ENCODE data around the gene DYNC2I2.
"Not testable (repeated sequence)": the region's sequence is repeated elsewhere in the genome, so short reads cannot be mapped to it uniquely, and the experiment has no call there.

The DYNC2I2 gene

GRCh38 chr9:128685636-128686489 lies 29.2 kb upstream of the DYNC2I2 start:
- DNase-seq = no peak

- no peak for DNase-seq
Measured at GRCh38 chr9:128684325-128685199, 27.9 kb upstream of the DYNC2I2 start.

DNA sequence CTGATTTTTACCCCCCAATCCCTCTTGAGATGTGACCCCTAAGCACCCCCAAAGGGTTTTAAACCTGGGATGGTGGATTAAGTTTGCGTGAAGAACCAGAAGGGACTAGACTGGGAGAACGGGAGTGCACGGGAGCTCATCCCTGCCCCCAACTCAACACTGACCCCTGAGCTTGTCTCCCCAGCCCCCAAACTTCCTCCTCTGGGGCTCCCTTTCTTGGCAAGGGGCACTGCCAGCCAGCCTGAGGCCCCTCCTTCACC lies 27.3 kb upstream of the DYNC2I2 start:
- DNase-seq = no peak

GRCh38 chr9:128683340-128684064 lies 26.9 kb upstream of the DYNC2I2 start:
- DNase-seq = no peak

DNA sequence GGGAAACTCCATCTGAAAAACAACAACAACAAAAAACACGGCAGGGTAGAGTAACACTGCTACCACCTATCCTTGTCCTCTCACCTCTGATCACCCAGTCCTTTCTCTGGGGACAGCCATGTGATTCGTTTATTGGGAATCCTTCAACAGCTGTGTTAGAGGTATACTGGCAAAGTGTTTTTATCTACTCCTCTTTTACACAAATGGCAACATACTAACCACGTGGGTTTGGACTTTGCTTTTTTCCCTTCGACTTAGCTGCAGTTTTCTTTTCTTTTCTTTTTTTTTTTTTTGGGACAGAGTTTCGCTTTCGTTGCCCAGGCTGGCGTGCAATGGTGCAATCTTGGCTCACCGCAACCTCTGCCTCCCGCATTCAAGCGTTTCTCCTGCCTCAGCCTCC lies 21.1 kb upstream of the DYNC2I2 start:
- DNase-seq = no peak

- no peak for DNase-seq
Measured at GRCh38 chr9:128675382-128675781, 18.7 kb upstream of the DYNC2I2 start.

GRCh38 chr9:128669786-128670185 lies 13.1 kb upstream of the DYNC2I2 start:
- no peak for DNase-seq

DNA sequence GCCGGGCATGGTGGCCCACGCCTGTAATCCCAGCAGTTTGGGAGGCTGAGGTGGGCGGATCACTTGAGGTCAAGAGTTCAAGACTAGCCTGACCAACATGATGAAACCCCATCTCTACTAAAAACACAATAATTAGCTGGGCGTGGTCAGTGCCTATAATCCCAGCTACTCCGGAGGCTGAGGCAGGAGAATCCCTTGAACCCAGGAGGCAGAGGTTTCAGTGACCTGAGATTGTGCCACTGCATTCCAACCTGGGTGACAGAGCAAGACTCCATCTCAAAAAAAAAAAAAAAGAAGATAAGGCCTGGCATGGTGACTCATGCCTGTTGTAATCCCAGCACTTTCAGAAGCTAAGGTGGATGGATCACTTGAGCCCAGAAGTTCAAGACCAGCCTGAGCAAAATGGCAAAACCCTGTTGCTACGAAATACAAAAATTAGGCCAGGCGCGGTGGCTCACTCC lies 9.9 kb upstream of the DYNC2I2 start:
- not testable (repeated sequence) for DNase-seq

- DNase-seq = no peak
Measured at GRCh38 chr9:128657796-128658195, 1.1 kb upstream of the DYNC2I2 start.

- no peak for DNase-seq
Measured at GRCh38 chr9:128657344-128657704, 677 bp upstream of the DYNC2I2 start.

DNA sequence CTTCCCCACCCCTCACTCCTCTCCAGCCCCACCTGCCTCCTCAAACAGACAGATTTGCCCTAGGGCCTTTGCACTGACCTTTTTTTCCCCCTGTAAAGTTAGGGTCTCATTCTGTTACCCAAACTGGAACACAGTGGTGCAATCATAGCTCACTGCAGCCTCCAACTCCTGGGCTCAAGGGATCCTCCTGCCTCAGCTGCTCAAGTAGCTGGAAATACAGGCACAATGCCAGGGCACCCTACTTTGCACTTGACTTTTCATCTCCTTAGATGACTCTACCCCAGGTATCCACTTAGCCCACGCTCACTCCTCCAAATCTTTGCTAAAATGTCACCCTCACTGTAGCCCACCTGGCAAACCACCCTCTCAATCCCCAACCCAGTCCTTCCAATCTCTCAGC lies 2.2 kb downstream of the DYNC2I2 start:
- no peak for DNase-seq

DNA sequence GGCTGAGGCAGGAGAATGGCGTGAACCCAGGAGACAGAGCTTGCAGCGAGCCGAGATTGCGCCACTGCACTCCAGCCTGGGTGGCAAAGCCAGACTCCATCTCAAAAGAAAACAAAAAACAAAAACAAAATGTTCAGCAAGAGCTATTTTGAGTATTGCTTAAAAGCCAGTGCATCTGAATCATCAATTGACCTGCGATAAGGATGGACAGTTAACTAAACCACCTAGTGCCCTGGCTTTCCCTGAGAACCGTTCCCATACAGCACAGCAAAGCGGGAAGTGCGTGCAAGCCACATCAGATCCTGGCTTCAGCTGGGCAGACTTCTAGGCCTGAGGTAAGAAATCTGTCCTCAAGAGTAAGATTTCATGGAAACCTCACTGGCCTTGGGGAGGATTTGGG lies 2.7 kb downstream of the DYNC2I2 start:
- DNase-seq = no peak

GRCh38 chr9:128651798-128652197 lies 4.8 kb downstream of the DYNC2I2 start:
- DNase-seq = no peak

GRCh38 chr9:128648206-128648605 lies 8.4 kb downstream of the DYNC2I2 start:
- DNase-seq = not testable (repeated sequence)

DNA sequence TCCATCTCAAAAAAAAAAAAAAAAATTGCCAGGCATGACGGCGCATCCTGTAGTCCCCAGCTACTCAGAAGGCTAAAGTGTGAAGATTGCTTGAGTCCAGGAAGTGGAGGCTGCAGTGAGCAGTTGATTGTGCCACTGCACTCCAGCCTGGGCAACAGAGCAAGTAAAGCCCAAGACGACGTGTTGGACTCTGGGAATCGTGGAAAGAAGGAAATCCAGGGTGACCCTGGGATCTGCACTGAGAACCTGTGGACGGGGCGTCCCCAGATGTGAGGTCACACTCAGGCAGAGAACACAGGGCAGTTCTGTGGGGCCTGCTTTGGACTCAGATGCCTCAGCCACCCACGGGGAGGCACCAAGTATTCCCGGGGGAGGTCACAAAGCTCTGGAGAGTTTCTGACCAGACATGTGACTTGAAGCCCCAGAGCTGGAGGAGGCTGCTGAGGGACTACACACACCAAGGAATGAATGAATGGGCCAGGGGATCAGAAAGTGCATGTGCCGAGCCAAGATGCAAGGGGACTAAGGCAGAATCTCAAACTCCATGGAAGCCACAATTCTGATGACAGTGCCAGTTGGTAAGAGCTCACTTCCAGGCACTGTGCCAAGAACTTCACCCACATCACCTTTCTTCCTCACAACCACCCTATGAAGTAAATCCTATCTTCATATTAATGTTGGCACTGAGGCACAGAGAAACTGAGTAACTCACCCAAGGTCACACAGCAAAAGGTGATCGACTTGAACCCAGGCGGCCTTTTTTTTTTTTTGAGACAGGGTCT lies 12.9 kb downstream of the DYNC2I2 start:
- no peak for DNase-seq

DNA sequence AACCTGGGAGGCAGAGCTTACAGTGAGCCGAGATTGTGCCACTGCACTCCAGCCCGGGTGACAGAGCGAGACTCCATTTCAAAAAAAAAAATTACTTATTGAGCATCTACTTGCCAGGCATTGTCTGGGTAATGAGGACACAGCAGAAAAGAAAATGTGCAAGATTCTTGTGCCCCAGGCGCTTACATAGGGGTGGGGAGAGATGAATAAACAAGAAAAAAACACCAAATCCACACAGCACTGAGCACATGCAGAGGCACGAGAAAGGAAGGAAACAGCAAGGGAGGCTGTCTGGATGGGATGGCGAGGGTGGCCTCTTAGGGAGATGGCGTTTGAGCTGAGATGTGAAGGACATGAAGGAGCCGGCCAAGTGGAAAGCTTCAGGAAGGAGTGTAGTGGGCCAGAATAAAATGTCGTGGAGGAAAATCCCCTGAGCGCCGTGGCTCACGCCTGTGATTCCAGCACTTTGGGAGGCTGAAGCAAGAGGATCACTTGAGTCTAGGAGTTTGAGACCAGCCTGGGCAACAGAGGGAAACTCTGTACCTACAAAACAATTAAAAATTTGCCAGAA lies 13.9 kb downstream of the DYNC2I2 start:
- no peak for DNase-seq

DNA sequence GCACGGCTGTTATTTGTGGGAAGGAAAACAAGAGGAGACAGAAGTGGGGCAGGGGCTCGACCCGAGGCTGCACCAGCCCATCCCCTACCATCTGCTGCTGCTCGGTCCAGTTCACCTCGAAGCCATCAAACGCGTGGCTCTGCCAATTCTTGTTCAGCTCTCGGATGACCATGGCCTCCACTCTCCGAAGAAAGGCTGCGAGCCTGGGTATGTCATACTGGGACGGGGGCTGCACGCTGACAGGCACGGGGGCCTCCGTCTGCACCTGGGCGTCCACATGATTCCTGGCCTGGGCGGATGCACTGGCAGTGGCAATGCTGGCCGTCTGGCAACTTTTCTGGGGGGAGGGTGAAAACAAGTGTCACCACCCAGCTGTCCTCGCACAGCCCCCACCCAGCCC lies 16.0 kb downstream of the DYNC2I2 start:
- no peak for DNase-seq

DNA sequence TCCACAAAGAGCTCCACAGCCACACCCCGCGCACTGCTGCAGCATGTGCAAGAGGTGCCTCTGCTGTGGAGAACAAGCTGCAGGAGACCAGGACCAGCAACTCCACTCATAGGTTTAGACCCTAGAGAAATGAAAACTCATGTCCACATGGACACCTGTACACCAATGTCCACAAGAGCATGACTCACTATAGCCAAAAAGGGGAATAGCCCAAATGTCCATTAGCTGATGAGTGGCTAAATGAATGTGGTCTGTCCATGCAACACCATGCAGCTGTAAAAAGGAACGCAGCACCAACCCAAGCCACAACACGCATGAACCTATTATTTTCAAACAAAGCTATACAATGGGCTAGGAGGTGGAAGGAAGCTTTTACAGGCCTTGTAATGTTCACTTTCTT lies 18.1 kb downstream of the DYNC2I2 start:
- DNase-seq = no peak

DNA sequence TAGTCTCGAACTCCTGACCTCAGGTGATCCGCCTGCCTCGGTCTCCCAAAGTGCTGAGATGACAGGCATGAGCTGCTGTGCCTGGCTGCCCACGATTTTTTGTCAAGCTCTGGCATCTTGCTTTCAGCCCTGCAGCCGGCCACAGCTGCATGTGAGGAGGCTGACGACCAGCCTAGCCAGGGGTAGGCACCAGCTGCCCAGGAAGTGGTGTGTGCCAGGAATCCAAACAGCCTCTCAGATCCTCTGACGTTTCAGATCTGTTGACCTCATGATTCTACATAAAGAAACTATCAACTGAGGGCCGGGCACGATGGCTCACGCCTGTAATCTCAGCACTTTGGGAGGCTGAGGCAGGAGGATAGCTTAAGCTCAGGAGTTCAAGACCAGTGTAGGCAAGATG lies 19.0 kb downstream of the DYNC2I2 start:
- DNase-seq = no peak

GRCh38 chr9:128636556-128637530 lies 19.8 kb downstream of the DYNC2I2 start:
- DNase-seq = no peak

DNA sequence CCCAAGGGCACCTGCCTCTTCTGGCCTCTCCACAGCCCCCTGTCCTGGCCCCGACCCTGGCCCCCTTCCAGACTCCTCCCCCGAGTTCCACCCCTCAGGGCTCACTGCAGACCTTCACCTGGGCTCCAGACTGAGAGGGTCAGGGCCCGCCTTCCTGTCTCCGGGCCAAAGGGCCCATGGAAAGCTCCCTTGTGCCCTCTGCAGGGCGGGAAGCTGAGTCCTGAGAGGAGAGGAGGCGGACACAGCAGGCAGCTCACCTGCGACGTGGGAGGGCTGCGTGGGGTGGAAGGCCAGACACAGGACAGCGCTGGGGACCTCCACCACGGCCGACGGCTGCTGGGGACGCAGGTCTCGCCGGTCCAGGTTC lies 20.6 kb downstream of the DYNC2I2 start:
- DNase-seq = no peak
